Inferior parietal cortex (tissue), 1 donor: Measurements from ENCODE around the gene SPN.
A peak's percentile ranks its signal among the peaks of the same experiment; 100 is the strongest.
"Not testable (repeated sequence)": the region's sequence is repeated elsewhere in the genome, so short reads cannot be mapped to it uniquely, and the experiment has no call there.

Experiments used
- DNase-seq: peaks from one replicate; pipeline ENCODE4 v3.0.0-alpha.2; 2016; ENCODE audit errors: extremely low spot score

Gene SPN, protein sequence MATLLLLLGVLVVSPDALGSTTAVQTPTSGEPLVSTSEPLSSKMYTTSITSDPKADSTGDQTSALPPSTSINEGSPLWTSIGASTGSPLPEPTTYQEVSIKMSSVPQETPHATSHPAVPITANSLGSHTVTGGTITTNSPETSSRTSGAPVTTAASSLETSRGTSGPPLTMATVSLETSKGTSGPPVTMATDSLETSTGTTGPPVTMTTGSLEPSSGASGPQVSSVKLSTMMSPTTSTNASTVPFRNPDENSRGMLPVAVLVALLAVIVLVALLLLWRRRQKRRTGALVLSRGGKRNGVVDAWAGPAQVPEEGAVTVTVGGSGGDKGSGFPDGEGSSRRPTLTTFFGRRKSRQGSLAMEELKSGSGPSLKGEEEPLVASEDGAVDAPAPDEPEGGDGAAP

DNA sequence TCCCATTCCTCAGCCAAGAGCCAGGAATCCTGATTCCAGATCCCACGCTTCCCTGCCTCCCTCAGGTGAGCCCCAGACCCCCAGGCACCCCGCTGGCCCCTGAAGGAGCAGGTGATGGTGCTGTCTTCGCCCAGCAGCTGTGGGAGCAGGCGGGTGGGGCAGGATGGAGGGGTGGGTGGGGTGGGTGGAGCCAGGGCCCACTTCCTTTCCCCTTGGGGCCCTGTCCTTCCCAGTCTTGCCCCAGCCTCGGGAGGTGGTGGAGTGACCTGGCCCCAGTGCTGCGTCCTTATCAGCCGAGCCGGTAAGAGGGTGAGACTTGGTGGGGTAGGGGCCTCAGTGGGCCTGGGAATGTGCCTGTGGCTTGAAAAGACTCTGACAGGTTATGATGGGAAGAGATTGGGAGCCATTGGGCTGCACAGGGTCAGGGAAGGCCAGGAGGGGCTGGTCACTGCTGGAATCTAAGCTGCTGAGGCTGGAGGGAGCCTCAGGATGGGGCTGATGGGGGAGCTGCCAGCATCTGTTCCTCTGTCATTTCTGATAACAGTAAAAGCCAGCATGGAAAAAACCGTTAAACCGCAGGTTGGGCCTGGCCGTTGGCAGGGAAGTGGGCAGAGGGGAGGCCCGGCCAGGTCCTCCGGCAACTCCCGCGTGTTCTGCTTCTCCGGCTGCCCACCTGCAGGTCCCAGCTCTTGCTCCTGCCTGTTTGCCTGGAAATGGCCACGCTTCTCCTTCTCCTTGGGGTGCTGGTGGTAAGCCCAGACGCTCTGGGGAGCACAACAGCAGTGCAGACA, at the start of gene SPN:
SPN (plus strand) TSS at position 232 of the 791 bp plus-strand sequence; CDS start at position 714, 482 bp downstream.
- DNase-seq, result no peak

DNA sequence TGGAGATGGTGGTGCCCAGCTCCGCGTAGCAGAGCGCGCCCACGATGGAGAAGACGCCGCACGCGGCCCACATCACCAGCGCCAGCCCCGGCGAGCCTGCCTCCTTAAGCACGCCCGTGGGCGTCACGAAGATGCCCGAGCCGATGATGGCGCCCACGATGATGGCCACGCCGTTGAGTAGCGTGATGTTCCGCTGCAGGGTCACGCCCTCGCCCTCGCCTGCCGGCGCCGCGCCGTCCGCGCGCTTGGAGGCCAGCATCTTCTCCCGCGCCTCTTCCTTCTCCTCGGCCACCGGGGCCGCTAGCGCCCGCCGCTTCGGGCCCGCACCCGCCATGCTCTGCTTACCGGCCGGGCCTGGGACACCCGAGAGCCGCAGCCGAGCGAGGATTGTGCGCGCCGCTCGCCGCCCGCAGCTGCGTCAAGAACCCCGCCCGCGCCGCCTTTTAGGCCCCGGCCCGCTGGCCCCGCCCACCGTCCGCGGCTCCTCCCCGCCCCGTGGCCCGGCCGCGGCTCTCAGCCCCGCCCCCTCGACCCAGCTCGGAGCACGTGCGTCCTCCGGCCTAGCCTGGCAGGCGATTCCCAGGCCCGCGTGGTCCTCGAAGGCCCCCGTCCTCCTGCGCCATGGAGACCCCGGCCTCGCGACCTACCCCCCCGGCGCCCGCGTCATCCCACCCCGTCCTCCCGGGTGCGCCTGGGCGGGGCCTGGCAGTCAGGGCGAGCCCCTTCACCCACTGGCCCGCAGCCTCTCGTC, 49.6 kb upstream of the SPN start:
- peak; percentile 73 for DNase-seq

DNA sequence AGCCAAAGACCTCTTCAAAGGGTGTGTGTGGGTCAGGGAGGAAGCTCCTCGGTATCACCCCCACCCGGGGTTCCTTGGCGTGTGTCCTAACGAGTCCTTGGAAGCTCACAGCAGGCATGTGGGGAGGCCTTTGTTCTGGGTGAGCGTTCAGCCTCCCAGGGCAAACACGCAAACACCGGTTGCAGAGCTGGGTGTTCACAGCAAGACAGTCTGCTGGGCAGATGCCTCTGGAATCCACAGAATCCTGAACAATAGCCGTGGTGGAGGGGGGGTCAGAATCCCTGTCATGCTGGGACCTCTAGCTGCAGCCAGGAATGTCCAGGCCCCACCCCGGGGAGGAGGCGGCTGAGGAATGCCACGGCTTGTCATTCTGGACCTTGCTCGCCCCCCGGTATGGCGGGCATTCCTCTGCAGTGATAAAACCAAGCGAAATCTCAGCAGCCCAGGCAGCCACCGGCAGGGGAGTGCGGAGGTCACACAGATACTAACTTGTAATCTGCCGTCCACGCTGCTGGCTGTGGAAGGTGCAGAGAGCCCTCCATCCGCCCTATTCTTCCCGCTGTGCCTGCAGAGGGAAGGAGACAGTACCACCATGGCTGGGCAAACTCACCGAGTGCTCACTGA, 48.2 kb upstream of the SPN start:
- not testable (repeated sequence) for DNase-seq

DNA sequence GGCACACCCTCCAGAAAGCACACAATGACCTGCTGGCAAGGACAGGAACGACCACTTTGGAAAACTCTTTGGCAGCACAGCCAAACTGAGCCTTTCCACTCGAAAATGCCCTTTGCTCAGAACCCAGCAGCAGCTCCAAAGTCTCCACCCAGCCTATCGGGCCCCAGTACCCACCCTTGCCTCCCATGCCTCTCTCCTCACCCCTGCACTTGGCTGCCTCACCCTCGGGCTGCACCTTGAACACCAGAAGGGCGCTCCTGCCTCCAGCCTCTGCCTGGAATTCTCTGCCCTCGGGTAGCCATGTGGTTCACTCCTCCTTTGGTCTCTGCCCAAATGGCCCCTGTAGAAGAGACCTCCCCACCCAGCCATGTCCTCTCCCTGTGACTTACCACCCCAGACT, 46.9 kb upstream of the SPN start:
- not testable (repeated sequence) for DNase-seq

DNA sequence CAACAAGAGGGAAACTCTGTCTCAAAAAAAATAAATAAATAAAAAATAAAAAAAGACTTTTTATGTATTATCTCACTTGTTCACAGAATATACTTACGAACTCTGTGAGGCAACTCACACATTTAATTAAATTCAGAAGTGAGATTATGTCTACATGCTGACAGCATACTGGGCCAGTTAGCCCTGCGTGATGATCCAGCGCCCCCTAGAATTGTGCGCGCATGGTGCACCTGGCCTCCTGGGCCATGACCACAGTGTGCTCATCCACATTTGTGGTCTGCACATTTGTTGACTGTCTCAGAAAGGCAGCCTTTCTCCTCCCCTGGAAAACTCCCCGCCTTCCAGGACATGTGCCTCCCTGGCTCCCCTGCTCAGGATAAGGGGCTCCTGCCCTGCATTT, 42.5 kb upstream of the SPN start:
- DNase-seq, result not testable (repeated sequence)

DNA sequence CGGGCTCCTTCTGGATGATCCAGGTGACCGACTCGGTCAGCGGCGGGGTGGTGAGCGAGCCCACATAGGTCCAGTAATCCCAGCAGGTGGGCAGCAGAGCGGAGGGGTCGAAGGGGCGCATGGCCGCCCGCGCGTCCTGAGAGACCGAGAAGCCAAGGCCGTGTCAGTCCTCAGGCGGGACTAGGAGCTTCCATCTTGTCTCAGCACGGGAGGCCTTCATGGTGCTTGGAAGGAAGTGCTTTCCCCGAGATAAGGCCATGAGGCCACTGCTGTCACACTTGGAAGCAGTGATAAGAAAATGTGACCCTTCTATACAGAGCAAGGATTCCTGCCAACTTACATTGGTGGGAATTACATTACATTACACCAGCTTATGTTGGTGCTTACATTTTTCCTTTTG, 40.3 kb upstream of the SPN start:
- DNase-seq, result not testable (repeated sequence)

DNA sequence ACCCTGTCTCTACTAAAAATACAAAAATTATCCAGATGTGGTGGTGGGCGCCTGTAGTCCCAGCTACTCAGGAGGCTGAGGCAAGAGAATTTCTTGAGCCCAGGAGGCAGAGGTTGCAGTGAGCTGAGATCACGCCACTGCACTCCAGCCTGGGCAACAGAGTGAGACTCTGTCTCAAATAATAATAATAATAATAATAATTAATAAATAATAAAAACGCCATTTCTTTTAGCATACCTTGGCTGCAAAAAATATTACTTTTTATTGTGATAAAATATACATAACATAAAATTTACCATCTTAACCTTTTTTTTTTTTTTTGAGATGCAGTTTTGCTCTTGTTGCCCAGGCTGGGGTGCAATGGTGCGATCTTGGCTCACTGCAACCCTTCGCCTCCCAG, 39.8 kb upstream of the SPN start:
- not testable (repeated sequence) for DNase-seq

DNA sequence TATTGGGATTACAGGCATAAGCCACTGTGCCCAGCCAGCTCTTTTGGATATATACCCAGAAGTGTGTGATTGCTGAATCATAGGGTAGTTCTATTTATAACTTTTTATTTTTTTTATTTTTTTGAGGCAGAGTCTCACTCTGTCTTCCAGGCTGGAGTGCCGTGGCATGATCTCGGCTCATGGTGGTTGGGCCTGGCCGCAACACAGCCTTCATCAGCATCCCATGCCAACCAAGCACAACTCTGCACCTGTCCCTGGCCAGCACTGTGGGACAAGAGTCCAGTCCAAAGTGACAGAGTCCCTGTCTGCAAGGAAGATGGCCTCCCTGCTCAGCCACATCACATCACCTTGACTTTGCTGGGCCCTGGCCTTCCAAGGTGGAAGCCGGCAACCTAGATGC, 37.9 kb upstream of the SPN start:
- not testable (repeated sequence) for DNase-seq

DNA sequence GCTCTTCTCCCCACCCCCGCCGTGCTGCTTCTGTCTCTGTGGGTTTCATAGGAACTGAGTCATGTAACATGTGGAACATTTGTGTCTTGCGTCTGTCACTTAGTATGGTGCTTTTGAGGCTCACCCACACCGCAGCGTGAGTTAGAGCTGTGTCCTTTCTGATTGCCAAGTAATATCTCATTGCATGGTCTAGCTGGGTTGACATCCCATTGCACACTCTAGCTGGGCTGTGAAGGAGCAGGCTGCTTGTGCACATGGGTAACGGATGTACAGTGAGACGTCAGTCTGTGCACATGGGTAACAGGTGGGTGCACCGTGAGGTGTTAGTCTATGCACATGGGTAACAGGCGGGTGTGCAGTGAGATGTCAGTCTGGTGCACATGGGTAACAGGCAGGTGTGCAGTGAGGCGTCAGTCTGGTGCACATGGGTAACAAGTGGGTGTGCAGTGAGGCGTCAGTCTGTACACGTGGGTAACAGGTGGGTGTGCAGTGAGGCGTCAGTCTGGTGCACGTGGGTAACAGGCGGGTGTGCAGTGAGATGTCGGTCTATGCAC, 36.2 kb upstream of the SPN start:
- DNase-seq, result not testable (repeated sequence)

DNA sequence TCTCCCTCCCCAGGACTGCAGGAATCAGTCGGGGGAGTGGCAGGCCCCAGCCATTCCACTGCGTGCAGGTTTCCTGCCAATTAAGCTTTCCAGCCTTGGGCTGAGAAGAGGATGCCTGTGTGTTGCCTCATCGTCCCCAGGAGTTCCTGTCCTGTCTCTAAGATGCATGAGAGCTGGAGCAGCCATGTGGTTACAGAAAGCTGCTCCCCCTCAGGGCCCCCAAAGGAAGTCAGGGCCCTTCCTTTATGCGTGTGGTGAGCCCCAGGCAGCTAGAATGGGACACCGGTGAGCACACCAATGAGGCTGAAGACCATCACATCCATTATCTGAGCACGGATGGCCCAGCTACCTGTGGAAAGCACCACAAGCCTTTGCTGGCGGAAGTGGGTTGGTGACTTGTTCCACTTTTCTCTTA, 35.4 kb upstream of the SPN start:
- DNase-seq, result not testable (repeated sequence)

DNA sequence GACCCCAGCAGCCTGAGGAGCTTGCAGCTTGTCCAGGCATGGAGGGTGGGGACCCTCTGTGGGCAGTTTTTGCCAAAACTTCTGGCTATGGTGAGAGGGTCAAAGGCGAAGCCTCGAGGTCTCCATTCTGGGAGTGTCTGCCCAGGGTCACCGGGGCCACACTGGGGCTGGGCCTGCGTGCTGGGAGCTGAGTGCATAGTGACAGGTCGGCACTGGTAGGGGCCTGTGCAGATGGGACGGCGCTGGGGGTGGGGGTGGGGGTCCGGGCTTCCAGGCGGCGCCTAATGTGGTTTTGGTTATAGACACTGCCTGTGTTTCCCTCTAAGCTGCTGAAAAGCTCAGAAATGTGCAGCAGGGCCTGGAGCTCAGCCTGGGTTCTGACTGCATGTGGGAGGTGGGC, 34.3 kb upstream of the SPN start:
- DNase-seq, result not testable (repeated sequence)

DNA sequence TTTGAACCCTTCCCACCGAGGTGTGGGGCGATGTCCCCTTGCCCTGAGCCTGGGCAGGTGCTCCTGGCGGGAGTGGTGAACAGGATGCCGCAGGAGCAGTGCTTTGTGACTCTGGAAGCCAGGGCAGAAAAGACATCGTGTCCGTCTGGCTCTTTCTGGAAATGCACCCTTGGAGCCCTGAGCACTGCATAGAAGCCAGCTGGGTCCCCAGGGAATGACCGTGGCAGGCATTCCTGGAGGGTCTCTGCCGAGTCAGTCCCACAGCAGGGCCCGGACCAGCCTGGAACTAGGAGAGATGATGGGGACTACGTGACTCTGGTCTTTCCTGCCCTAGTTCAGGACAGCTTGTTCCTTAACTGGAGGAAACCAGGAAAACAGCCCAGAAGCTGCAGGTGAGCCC, 33.7 kb upstream of the SPN start:
- not testable (repeated sequence) for DNase-seq

DNA sequence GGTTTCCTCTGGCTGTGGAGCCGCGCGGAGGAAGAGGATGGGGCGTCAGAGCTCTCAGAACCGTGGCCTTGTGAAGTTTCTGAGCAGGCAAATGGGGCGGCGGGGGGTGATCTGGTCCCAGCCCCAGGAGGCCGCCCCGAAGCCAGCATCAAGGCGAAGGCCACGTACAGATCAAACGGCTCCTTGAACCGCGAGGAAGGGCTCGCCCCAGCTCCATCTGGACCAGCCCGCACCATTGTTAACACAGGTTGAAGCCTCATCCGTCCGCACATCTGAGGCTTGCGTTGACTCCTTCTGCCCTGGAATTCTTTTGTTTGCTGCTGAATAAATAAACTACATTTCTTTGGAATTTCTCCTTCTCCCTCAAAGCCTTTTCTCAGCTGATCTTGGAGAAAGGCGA, 31.4 kb upstream of the SPN start:
- DNase-seq, result not testable (repeated sequence)

DNA sequence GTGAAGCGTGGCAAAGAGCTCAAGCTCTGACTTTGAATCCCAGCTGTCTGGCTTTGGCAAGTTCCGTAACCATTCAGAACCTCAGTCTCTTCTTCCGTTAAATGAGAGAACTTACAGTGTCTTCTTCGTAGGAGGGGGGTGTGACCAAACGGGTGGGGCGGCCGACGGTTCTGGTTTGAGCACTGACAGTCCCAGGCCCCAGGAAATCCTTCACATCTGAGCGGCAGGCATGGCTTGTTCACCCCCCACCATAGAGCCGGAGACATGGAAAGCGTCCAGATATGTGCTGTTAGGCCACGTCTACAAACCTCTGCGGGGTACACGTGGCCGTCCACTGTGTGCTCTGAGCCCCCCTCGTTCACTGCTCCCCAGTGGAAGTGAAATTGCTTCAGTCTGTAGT, 27.1 kb upstream of the SPN start:
- not testable (repeated sequence) for DNase-seq

DNA sequence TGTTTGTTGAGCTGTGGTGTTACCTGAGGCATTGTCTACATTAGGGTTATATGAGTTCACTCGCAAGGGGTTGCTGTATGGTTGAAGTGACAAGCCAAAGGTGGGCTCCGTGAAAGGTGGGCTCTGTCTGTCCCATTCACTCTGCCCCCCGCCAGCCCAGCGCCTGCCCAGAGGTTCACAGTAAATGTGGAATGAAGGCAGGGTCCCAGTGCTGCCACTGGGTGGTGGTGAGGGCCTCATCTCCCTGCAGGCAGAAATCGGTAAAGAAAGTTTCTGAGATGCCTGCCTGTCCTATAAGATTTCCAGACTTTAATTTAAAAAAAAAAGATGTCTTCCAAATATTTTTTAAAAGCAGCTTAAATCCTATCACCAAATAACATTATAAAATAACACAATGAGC, 26.7 kb upstream of the SPN start:
- not testable (repeated sequence) for DNase-seq

DNA sequence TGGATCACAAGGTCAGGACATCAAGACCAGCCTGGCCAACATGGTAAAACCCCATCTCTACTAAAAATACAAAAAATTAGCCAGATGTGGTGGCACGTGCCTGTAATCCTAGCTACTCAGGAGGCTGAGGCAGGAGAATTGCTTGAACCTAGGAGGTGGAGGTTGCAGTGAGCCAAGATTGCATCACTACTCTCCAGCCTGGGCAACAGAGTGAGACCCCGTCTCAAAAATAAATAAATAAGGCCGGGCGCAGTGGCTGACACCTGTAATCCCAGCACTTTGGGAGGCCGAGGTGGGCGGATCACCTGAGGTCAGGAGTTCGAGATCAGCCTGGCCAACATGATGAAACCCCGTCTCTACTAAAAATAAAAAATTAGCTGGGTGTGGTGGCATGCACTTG, 24.3 kb upstream of the SPN start:
- DNase-seq, result not testable (repeated sequence)

DNA sequence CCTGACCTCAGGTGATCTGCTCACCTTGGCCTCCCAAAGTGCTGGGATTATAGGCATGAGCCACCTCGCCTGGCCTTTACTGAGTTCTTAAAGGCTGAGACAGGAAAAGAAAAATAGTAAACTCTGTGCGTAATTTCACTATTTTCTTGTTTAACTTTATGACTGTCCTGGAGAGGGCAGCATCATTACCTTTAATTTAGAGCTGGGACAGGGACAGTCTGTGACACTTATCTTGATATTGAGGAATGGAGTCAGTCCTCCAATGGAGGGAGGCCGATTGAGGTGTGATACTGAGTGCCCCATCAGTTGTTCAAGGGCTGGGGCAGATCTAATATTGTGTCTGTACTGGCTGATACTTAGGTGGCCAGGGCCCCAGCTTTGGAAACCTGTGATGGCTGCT, 21.5 kb upstream of the SPN start:
- DNase-seq, result no peak

DNA sequence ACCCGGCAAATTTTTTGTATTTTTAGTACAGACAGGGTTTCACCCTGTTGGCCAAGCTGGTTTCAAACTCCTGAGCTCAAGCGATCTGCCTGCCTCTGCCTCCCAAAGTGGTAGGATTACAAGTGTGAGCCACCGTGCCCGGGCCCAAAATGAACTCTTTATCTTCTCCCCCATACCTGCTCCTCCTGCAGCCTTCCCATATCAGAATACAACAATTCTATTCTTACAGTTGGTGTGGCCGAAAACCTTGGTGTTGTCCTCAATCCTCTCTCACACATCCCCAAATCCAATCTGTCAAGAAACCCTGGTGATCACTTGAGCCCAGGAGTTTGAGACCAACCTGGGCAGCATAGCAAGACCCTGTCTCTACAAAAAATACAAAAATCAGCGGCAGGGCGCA, 19.5 kb upstream of the SPN start:
- DNase-seq, result no peak

DNA sequence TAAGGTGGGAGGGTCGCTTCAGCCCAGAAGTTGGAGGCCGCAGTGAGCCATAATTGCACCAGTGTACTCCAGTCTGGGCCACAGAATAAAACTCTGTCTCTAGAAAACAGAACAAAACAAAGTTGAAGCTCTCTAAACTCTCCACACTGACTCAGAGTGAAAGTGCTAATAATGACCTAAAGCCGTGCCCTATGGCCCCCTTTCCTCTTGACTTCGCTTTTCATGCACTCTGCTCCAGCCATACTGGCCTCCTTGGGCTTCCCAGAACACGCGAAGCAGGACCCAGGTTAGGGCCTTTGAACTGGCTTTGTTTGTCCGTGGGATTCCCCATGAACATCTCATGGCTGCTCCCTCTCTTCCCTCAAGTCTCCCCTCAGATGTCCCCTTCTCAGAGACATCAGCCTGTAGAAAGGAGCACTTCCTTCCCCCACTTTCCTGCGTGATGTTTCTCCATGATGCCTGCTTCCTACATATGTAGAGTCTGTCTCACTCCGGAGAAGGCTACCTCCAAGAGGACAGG, 18.6 kb upstream of the SPN start:
- DNase-seq, result no peak

DNA sequence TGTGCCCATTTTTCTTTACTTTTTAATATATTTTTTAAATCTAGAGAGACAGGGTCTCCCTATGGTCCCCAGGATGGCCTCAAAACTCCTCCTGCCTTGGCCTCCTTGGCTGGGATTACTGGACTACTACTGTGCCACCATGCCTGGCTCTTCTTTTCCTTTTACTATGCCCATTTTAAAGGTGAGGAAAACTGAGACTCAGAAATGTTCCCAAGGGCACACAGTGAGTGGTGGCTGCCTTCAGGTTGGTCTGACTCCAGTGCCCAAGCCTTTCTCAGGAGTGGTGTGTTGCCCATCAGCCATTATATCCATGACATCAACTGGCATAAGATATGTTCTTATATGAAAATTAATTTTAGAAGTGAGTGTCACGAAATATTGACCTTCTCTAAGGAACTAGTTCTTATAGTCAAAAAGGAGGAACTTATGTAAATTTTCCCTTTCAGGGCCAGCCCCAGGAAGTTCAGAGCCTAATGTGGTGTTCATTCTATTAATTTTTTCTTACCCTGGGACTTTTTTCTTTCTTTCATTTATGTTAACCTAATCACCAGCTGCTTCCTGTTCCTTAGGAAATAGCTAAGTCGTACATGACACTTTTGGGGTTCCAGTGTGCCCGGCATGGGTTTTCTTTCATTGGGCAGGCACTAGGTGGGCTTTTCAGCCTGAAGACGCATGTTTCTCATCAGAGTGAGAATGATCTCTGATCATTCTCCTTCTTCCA, 17.9 kb upstream of the SPN start:
- no peak for DNase-seq
